HL-60 (cell line): ENCODE results near the gene TRIO.

Experiments
- DNase-seq, 2 experiments: peaks; one replicate each; pipeline ENCODE4 v3.0.0-alpha.2; 2010 to 2020; ENCODE audit warnings: low read depth in 1 of 2, low spot score in 1 of 2
- H3K27ac ChIP-seq: fragments of 250-450 bp; sonication (Bioruptor Pico); replicated peaks from 2 replicates; pipeline ENCODE4 v1.5.1; 2020; ENCODE audit warnings: mild to moderate bottlenecking, moderate library complexity
- H3K27me3 ChIP-seq: fragments of 250-450 bp; sonication (Bioruptor Pico); 2 replicates; pipeline ENCODE4 v1.5.1; 2021; ENCODE audit warnings: mild to moderate bottlenecking, moderate library complexity; ENCODE audit not compliant: insufficient read depth, poor library complexity, severe bottlenecking
- H3K4me3 ChIP-seq: replicated peaks from 2 replicates; pipeline ENCODE4 v1.5.1; 2011; ENCODE audit warnings: mild to moderate bottlenecking, control low read depth, low read length; ENCODE audit not compliant: insufficient read depth
- GABPA ChIP-seq: IDR thresholded peaks from 2 replicates; pipeline ENCODE4 v1.6.1; 2012; ENCODE audit warnings: low read depth
- POLR2AphosphoS5 ChIP-seq: IDR thresholded peaks from 2 replicates; pipeline ENCODE4 v1.6.1; 2012; ENCODE audit warnings: low read depth
- SPI1 ChIP-seq: IDR thresholded peaks from 2 replicates; pipeline ENCODE4 v1.6.1; 2012; ENCODE audit warnings: low read depth, mild to moderate bottlenecking, borderline replicate concordance
- TF ChIP-seq, protein P1 (sequence below): IDR thresholded peaks from one replicate; pipeline ENCODE4 v1.5.1; 2011; ENCODE audit warnings: low read length, control low read depth, inconsistent platforms; ENCODE audit not compliant: insufficient read depth
- TF ChIP-seq, protein P2 (sequence below): IDR thresholded peaks from 2 replicates; pipeline ENCODE4 v1.6.1; 2012; ENCODE audit warnings: low read depth; ENCODE audit not compliant: insufficient replicate concordance

Gene TRIO

DNA sequence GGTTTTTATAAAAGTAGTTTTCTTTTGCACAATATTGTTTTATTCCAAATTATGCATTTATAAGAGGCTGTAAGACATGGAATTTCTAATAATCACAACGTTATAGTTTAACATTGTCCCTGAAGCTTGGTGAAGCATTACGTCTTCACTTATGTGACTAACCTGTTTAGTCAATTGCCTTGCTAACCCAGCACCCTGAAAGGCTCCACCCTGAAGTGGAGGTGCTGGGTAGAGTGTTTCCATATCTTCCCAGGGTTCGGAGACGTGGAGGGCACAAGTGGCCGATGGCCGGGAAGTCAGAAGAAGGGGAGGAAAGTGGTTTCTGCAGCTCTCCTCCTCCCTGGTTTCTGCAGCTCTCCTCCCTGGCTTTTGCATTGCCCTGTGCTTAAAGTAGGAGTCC lies 83.4 kb downstream of the TRIO start:
- no peak overlapping the region for H3K4me3 ChIP-seq

DNA sequence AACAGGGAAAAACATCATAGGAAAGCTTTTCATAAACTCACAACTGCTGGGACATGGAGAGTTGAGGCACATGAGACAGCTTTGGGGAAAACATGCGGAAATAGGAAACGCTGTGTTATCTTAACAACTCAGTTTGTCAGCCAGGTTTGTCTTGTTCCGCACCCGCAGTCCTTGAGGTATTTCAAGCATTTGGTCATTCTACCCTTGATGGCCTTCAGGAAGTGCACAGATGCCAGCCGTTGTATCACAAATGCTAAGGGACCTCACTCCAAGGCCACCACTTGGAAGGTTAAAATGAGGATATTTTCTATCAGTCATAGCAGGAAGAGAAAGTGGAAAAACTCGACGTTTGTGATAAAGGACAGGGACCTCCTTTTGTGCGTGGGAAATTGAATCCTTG lies 83.8 kb downstream of the TRIO start:
- H3K4me3 ChIP-seq, result no peak overlapping the region
- TF ChIP-seq GABPA (no peak), POLR2AphosphoS5 (no peak), SPI1 (no peak)
- TF ChIP-seq, protein P1, sequence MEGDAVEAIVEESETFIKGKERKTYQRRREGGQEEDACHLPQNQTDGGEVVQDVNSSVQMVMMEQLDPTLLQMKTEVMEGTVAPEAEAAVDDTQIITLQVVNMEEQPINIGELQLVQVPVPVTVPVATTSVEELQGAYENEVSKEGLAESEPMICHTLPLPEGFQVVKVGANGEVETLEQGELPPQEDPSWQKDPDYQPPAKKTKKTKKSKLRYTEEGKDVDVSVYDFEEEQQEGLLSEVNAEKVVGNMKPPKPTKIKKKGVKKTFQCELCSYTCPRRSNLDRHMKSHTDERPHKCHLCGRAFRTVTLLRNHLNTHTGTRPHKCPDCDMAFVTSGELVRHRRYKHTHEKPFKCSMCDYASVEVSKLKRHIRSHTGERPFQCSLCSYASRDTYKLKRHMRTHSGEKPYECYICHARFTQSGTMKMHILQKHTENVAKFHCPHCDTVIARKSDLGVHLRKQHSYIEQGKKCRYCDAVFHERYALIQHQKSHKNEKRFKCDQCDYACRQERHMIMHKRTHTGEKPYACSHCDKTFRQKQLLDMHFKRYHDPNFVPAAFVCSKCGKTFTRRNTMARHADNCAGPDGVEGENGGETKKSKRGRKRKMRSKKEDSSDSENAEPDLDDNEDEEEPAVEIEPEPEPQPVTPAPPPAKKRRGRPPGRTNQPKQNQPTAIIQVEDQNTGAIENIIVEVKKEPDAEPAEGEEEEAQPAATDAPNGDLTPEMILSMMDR, result no peak
- TF ChIP-seq, protein P2, sequence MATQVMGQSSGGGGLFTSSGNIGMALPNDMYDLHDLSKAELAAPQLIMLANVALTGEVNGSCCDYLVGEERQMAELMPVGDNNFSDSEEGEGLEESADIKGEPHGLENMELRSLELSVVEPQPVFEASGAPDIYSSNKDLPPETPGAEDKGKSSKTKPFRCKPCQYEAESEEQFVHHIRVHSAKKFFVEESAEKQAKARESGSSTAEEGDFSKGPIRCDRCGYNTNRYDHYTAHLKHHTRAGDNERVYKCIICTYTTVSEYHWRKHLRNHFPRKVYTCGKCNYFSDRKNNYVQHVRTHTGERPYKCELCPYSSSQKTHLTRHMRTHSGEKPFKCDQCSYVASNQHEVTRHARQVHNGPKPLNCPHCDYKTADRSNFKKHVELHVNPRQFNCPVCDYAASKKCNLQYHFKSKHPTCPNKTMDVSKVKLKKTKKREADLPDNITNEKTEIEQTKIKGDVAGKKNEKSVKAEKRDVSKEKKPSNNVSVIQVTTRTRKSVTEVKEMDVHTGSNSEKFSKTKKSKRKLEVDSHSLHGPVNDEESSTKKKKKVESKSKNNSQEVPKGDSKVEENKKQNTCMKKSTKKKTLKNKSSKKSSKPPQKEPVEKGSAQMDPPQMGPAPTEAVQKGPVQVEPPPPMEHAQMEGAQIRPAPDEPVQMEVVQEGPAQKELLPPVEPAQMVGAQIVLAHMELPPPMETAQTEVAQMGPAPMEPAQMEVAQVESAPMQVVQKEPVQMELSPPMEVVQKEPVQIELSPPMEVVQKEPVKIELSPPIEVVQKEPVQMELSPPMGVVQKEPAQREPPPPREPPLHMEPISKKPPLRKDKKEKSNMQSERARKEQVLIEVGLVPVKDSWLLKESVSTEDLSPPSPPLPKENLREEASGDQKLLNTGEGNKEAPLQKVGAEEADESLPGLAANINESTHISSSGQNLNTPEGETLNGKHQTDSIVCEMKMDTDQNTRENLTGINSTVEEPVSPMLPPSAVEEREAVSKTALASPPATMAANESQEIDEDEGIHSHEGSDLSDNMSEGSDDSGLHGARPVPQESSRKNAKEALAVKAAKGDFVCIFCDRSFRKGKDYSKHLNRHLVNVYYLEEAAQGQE, result no peak
- no peak for DNase-seq
- H3K27me3 ChIP-seq, result no peaks in the 10 kb centered on the region
- no peak overlapping the region for H3K27ac ChIP-seq

More for the DNA sequence above, 83.4 kb downstream of the TRIO start:
- no peak for TF ChIP-seq GABPA
- H3K27ac ChIP-seq, result no peak overlapping the region
- H3K27me3 ChIP-seq, result no peaks in the 10 kb centered on the region
- no peak for DNase-seq

DNA sequence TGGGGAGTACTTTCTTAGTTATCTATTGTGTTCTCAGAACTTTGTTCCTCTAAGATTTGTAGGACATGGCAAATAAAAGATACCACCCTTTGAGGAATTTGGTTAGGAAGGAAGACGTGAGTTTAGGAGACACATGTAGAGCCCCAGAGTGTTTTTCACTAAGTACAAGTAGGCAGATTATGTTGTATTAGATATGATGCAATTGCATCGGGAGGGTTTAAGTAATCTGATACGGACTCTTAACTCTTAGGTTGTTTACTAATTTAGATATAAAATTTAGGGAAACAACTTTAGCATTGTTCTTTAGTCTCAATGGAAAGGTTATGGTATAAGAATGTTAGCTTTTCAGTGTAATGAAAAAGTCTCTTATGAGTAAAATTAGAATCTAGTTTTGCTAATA lies 84.4 kb downstream of the TRIO start:
- no peak for DNase-seq
- no peak overlapping the region for H3K4me3 ChIP-seq
- H3K27me3 ChIP-seq, result no peaks in the 10 kb centered on the region
- H3K27ac ChIP-seq, result no peak overlapping the region
- TF ChIP-seq, protein P2, result no peak
- TF ChIP-seq POLR2AphosphoS5, result no peak

DNA sequence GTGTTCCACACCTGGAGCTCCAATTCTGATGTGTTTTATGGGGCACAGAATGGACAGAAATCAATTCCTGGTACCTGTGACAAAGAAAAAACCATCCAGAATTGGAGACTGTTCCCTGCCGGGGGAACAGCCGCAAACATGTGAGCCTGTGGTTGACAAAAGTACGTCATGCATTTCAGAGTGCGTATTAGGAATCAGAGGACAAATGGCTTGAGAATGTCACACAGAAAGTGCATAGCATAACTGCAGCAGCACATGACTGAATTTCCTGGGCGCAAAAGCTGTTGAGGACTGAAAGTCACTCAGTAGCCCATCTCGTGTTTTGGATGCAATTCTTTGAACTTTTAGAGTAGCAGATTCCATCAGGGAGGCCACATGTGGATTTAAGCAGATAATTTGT lies 85.1 kb downstream of the TRIO start:
- no peak for TF ChIP-seq POLR2AphosphoS5
- TF ChIP-seq, protein P1, result no peak
- no peak for TF ChIP-seq GABPA
- TF ChIP-seq SPI1, result no peak
- TF ChIP-seq, protein P2, result no peak
- Histone ChIP-seq H3K27ac (no peak overlapping the region), H3K27me3 (no peaks in the 10 kb centered on the region), H3K4me3 (no peak overlapping the region)
- DNase-seq, result no peak
